HepG2 (cell line): Measurements from ENCODE around the gene SOX12. TPM values are rescaled to one million over a fixed set of nuclear protein-coding genes. Genes with fewer than 3 reads are reported as not detected.

Source experiments
- ARNT ChIP-seq: fragments of 450-650 bp; IDR thresholded peaks from 2 replicates; pipeline ENCODE4 v1.6.1; 2017
- E2F5 ChIP-seq: sonication (generic); formaldehyde crosslinking; conservative IDR thresholded peaks from 2 replicates; pipeline ENCODE4 v1.4.0; 2020; ENCODE audit warnings: missing genetic modification reagents
- KAT2B ChIP-seq: fragments of 150-350 bp; IDR thresholded peaks from 2 replicates; pipeline ENCODE4 v1.6.1; 2014; ENCODE audit warnings: low read depth, low read length, borderline replicate concordance
- KAT7 ChIP-seq: IDR thresholded peaks from 2 replicates; pipeline ENCODE4 v1.6.1; 2018; ENCODE audit warnings: borderline replicate concordance, missing compliant biosample characterization
- NR3C1 ChIP-seq: sonication (generic); formaldehyde crosslinking; IDR thresholded peaks from 2 replicates; pipeline ENCODE4 v1.4.0; 2020; ENCODE audit warnings: missing genetic modification reagents
- PBX2 ChIP-seq: IDR thresholded peaks from 2 replicates; pipeline ENCODE4 v1.6.1; 2016; ENCODE audit warnings: control low read depth
- RARA ChIP-seq: IDR thresholded peaks from 2 replicates; pipeline ENCODE4 v1.6.1; 2016; ENCODE audit warnings: missing genetic modification reagents, missing compliant biosample characterization
- SIN3B ChIP-seq: fragments of 150-350 bp; IDR thresholded peaks from 2 replicates; pipeline ENCODE4 v1.6.1; 2014; ENCODE audit warnings: low read length
- SMAD3 ChIP-seq: sonication (generic); formaldehyde crosslinking; IDR thresholded peaks from 2 replicates; pipeline ENCODE4 v1.4.0; 2020; ENCODE audit warnings: missing genetic modification reagents
- TFAP4 ChIP-seq: sonication (generic); IDR thresholded peaks from 2 replicates; pipeline ENCODE4 v1.6.1; 2016; ENCODE audit warnings: low read depth, borderline replicate concordance
- ZNF256 ChIP-seq: sonication (generic); formaldehyde crosslinking; conservative IDR thresholded peaks from 2 replicates; pipeline ENCODE4 v1.4.0; 2020; ENCODE audit warnings: missing genetic modification reagents
- ZNF282 ChIP-seq: fragments of 450-650 bp; IDR thresholded peaks from 2 replicates; pipeline ENCODE4 v1.6.1; 2018; ENCODE audit not compliant: partially characterized antibody
- ZNF317 ChIP-seq: sonication (generic); formaldehyde crosslinking; IDR thresholded peaks from 2 replicates; pipeline ENCODE4 v1.5.0; 2020; ENCODE audit warnings: mild to moderate bottlenecking, missing genetic modification reagents
- ZNF329 ChIP-seq: sonication (generic); formaldehyde crosslinking; IDR thresholded peaks from 2 replicates; pipeline ENCODE4 v1.9.0; 2021; ENCODE audit warnings: low read depth, mild to moderate bottlenecking, missing genetic modification reagents
- ZNF484 ChIP-seq: sonication (generic); formaldehyde crosslinking; IDR thresholded peaks from 2 replicates; pipeline ENCODE4 v1.5.1; 2020; ENCODE audit warnings: mild to moderate bottlenecking, low read depth, missing genetic modification reagents, borderline replicate concordance
- ZNF543 ChIP-seq: sonication (generic); formaldehyde crosslinking; IDR thresholded peaks from 2 replicates; pipeline ENCODE4 v1.4.0; 2020; ENCODE audit warnings: mild to moderate bottlenecking, missing genetic modification reagents
- ZNF569 ChIP-seq: sonication (generic); formaldehyde crosslinking; IDR thresholded peaks from 2 replicates; pipeline ENCODE4 v1.5.0; 2020; ENCODE audit warnings: mild to moderate bottlenecking, missing genetic modification reagents, moderate library complexity, borderline replicate concordance
- ZNF704 ChIP-seq: sonication (generic); formaldehyde crosslinking; IDR thresholded peaks from 2 replicates; pipeline ENCODE4 v1.8.1; 2023; ENCODE audit warnings: mild to moderate bottlenecking, inconsistent platforms, moderate library complexity, missing genetic modification reagents, borderline replicate concordance
- polyA plus RNA-seq, 8 experiments: library from polyadenylated mRNA; depleted of rRNA in 3 of 8; stranded (reverse) in 7 of 8; unstranded in 1 of 8; fragments of >200 nt; fragmentation: Illumina TruSeq in 4 of 8; extraction: Trizol in 4 of 8; gene quantifications; 2 replicates each; pipeline versions ENCODE4 v1.2.1 to v1.2.3, GENCODE V29; 2011 to 2016; ENCODE audit warnings: low read depth in 4 of 8, missing spikeins in 1 of 8, mixed read lengths in 1 of 8; ENCODE audit not compliant: insufficient read depth in 1 of 8
- total RNA-seq, 5 experiments: library from RNA; depleted of rRNA; stranded (reverse); fragments of >200 nt; fragmentation: Illumina TruSeq; extraction: Trizol; gene quantifications; 2 replicates each; pipeline ENCODE4 v1.2.3, GENCODE V29; 2016; ENCODE audit warnings: low read depth in 1 of 5
- TF ChIP-seq, protein P1 (sequence below): sonication (generic); formaldehyde crosslinking; IDR thresholded peaks from 2 replicates; pipeline ENCODE4 v1.8.1; 2022; ENCODE audit warnings: low read depth, mild to moderate bottlenecking, missing genetic modification reagents
- TF ChIP-seq, protein P2 (sequence below): sonication (generic); formaldehyde crosslinking; IDR thresholded peaks from 2 replicates; pipeline ENCODE4 v1.8.0; 2022; ENCODE audit warnings: mild to moderate bottlenecking, missing genetic modification reagents, borderline replicate concordance

The SOX12 gene
- total and polyA plus RNA-seq, 2 of the 13 experiments (the other 11 are each of a cell fraction or from before 2014, with no cell fraction given), result 10.0 to 18.7 TPM

GRCh38 chr20:346640-347316 is 21.4 kb downstream of the SOX12 start, which contains the start of gene NRSN2 (continued):
- no peak for TF ChIP-seq NR3C1
- TF ChIP-seq ARNT, result no peak
- TF ChIP-seq RARA (CRISPR knock-in tag), result no peak; the same call in 1 of the 2 replicates
- no peak; the same call in 1 of the 2 replicates for TF ChIP-seq ZNF317 (CRISPR knock-in tag)
- peak; percentile 68 for TF ChIP-seq ZNF543 (CRISPR knock-in tag)
- TF ChIP-seq KAT2B, result no peak
- TF ChIP-seq TFAP4, result peak; percentile 70; the same call in 1 of the 2 replicates
- 0 out of 2 replicates have a peak, but pooled peaks have one; percentile 65 for TF ChIP-seq ZNF484 (CRISPR knock-in tag)
- no peak for TF ChIP-seq PBX2 (CRISPR knock-in tag)
- no peak for TF ChIP-seq ZNF282
- TF ChIP-seq ZNF704, result 0 out of 2 replicates have a peak, but pooled peaks have one; percentile 25
- TF ChIP-seq ZNF569 (CRISPR knock-in tag), result no peak
- no peak for TF ChIP-seq KAT7
- TF ChIP-seq SIN3B, result no peak
- TF ChIP-seq, protein P1, sequence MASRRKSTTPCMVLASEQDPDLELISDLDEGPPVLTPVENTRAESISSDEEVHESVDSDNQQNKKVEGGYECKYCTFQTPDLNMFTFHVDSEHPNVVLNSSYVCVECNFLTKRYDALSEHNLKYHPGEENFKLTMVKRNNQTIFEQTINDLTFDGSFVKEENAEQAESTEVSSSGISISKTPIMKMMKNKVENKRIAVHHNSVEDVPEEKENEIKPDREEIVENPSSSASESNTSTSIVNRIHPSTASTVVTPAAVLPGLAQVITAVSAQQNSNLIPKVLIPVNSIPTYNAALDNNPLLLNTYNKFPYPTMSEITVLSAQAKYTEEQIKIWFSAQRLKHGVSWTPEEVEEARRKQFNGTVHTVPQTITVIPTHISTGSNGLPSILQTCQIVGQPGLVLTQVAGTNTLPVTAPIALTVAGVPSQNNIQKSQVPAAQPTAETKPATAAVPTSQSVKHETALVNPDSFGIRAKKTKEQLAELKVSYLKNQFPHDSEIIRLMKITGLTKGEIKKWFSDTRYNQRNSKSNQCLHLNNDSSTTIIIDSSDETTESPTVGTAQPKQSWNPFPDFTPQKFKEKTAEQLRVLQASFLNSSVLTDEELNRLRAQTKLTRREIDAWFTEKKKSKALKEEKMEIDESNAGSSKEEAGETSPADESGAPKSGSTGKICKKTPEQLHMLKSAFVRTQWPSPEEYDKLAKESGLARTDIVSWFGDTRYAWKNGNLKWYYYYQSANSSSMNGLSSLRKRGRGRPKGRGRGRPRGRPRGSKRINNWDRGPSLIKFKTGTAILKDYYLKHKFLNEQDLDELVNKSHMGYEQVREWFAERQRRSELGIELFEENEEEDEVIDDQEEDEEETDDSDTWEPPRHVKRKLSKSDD (CRISPR knock-in tag), result peak; percentile 76; the same call in 1 of the 2 replicates
- TF ChIP-seq, protein P2, sequence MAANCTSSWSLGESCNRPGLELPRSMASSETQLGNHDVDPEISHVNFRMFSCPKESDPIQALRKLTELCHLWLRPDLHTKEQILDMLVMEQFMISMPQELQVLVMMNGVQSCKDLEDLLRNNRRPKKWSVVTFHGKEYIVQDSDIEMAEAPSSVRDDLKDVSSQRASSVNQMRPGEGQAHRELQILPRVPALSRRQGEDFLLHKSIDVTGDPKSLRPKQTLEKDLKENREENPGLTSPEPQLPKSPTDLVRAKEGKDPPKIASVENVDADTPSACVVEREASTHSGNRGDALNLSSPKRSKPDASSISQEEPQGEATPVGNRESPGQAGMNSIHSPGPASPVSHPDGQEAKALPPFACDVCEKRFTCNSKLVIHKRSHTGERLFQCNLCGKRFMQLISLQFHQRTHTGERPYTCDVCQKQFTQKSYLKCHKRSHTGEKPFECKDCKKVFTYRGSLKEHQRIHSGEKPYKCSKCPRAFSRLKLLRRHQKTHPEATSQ, result 0 out of 2 replicates have a peak, but pooled peaks have one; percentile 83
- no peak; the same call in 1 of the 2 replicates for TF ChIP-seq ZNF329 (CRISPR knock-in tag)
- TF ChIP-seq SMAD3 (CRISPR knock-in tag), result peak; percentile 8; the same call in 1 of the 2 replicates
- peak; percentile 78 for TF ChIP-seq E2F5 (CRISPR knock-in tag)
- TF ChIP-seq ZNF256 (CRISPR knock-in tag), result 0 out of 2 replicates have a peak, but pooled peaks have one; percentile 59
